Lower leg skin (tissue), 4 donors: Measurements from ENCODE around the gene CLDN6. TPM values are rescaled to one million over a fixed set of nuclear protein-coding genes. Genes with fewer than 3 reads are reported as not detected.
A peak's percentile ranks its signal among the peaks of the same experiment; 100 is the strongest.

ENCODE experiments used
- DNase-seq, 2 donors: peaks; one replicate each; pipeline ENCODE4 v3.0.0-alpha.2; 2019; ENCODE audit warnings: low spot score in 2 of 2
- H3K4me3 ChIP-seq: fragments of 200-600 bp; sonication (generic); 2 replicates; pipeline ENCODE4 v1.5.1; 2017; ENCODE audit warnings: mild to moderate bottlenecking, low read depth; ENCODE audit not compliant: poor library complexity, severe bottlenecking
- CTCF ChIP-seq, 3 donors: fragments of 450-650 bp; IDR thresholded peaks; one replicate each; pipeline ENCODE4 v1.5.1; 2016; ENCODE audit warnings: antibody characterized with exemption in 3 of 3, mild to moderate bottlenecking in 3 of 3, moderate library complexity in 2 of 3
- POLR2A ChIP-seq, 2 donors: fragments of 450-650 bp; IDR thresholded peaks; one replicate each; pipeline ENCODE4 v1.6.1; 2016 to 2017; ENCODE audit warnings: antibody characterized with exemption in 2 of 2, mild to moderate bottlenecking in 1 of 2, moderate library complexity in 1 of 2
- WGBS, 2 donors: methylation state at CpG; one replicate each; pipeline ENCODE4 v1.1.5; 2018; 5-methylcytosine and 5-hydroxymethylcytosine counted together
- intact Hi-C: fragments of 100-400 bp; cut with DNase I; formaldehyde crosslinking; loops from one replicate; pipeline ENCODE4 v1.15.0; 2023; ENCODE audit warnings: low total_unique reads
- total RNA-seq, 4 donors: library from RNA; depleted of rRNA; stranded (reverse); fragments of >200 nt; gene quantifications; one replicate each; pipeline ENCODE4 v1.1.0, GENCODE V29; 2016

The CLDN6 gene
- total RNA-seq, 4 donors from 2014 or later: not detected

DNA sequence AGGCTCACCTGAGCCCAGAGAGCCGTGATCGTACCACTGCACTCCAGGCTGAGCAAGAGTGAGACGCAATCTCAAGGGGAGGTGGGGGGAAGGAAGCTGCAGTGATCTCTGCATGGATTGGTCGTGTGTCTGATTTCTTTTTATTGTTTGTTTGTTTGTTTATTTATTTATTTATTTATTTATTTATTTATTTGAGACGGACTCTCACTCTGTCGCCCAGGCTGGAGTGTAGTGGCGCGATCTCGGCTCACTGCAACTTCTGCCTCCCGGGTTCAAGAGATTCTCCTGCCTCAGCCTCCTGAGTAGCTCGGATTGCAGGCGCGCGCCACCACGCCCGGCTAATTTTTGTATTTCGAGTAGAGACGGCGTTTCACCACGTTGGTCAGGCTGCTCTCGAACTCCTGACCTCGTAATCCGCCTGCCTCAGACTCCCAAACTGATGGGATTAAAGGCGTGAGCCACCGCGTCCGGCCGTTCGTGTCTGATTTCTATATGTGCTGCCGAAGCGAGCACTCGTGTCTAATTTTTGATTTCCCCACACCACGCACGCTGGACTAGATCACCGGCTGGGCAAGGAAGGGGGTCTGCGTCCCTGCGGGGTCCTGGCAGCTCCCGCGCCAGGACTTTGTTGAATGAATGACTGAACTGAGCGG is 1.7 kb upstream of the CLDN6 start:
- 29 to 33% methylated on average over 38 to 40 of the region's 40 CpGs for WGBS, 2 donors
- DNase-seq: no peak
- intact Hi-C loops: no loop called here

DNA sequence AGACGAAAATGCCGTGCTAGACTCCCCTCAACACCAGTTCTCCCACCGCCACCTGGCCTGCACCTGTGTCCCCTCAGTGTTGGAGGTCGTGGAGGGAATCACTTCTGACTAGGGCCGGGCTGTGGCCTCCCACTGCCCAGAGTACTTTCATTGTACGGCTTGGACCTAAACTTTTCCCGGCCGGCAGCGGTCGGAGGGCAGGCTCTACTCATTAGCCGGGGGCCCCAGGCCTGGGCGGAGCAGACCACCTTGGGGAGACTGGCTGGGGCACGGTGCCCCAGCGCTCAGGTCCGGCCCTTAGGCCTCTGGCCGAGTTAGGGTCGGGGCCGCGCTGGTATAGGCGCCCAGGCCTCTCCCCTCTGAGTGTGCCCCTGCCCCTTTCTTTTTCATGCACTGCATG is 639 bp downstream of the CLDN6 start:
- 64 to 72% methylated on average over 20 of the region's 20 CpGs for WGBS, 2 donors

More for the DNA sequence above, 1.7 kb upstream of the CLDN6 start:
- TF ChIP-seq CTCF (IDR thresholded peaks at IDR 0.05): no peak
- no peak for TF ChIP-seq POLR2A (IDR thresholded peaks at IDR 0.05)
- H3K4me3 ChIP-seq: peak overlapping the region; percentile 58

DNA sequence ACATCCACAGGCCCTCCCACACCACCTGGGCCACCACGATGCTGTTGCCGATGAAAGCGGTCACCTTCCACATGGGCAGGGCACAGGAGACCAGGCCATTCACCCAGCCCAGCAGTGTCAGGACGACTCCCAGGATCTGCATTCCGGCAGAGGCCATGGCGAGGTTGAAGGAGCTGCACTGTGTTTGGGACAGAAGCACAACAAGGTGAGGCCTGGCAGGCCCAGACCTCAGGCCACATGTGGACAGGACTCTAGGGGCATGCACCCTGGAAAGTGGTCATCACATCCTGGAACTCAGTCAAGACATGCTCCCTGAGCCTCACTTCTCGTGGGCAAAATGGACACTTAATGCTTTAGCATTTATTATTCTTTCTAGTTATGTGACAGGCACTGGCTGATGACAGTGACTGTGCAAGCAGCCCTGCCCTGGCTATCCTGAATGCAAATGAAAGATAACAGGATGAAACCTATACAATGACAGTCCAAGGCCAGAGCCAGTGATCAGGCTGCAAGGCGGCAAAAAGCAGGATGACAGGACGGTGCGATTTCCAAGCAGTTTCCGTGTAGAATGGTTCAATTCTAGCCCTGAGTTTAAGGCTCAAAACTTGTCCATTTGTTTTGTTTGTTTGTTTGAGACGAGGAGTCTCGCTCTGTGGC is 2.0 kb downstream of the CLDN6 start:
- WGBS, 2 donors: 76 to 89% methylated on average over 13 of the region's 13 CpGs
- DNase-seq: no peak
- H3K4me3 ChIP-seq: no peak overlapping the region
- no peak for TF ChIP-seq POLR2A (IDR thresholded peaks at IDR 0.05)
- TF ChIP-seq CTCF (IDR thresholded peaks at IDR 0.05): no peak
- intact Hi-C loops: no loop called here

More for the DNA sequence above, 639 bp downstream of the CLDN6 start:
- H3K4me3 ChIP-seq: no peak overlapping the region
- intact Hi-C loops: no loop called here
- DNase-seq: no peak
- TF ChIP-seq CTCF (IDR thresholded peaks at IDR 0.05) (no peak), POLR2A (IDR thresholded peaks at IDR 0.05) (no peak)

DNA sequence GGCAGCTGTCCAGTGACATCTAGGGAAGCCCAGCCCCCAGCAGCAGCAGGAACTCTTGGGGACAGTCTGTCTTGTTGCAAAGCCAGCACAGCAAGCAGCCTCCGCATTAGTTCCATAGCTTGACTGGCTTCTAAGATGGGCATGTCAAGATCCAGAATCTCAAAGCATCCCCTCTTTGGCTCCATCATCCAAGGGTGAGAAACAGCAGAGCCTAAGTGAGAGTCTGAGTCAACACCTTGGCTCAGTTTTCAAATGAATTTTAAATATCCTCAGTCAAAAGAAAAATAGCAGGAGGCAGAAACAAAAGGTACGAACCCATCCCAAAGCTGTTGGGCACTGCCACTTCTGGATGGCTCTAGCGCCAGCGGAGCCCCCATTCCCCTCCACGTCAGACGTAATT is 3.0 kb downstream of the CLDN6 start:
- WGBS, 2 donors: 85 to 89% methylated on average over 6 of the region's 6 CpGs
- DNase-seq: no peak
- intact Hi-C loops: no loop called here
- TF ChIP-seq CTCF (IDR thresholded peaks at IDR 0.05): no peak
- TF ChIP-seq POLR2A (IDR thresholded peaks at IDR 0.05): no peak
- H3K4me3 ChIP-seq: no peak overlapping the region

GRCh38 chr16:3013998-3014690 is 3.8 kb downstream of the CLDN6 start:
- no peak overlapping the region for H3K4me3 ChIP-seq
- 63 to 71% methylated on average over 12 of the region's 12 CpGs for WGBS, 2 donors
- no peak for DNase-seq
- no peak for TF ChIP-seq POLR2A (IDR thresholded peaks at IDR 0.05)
- no peak for TF ChIP-seq CTCF (IDR thresholded peaks at IDR 0.05)
- intact Hi-C loops: no loop called here
